Measurements from ENCODE around the gene LRFN5.
"Not testable (repeated sequence)": the region's sequence is repeated elsewhere in the genome, so short reads cannot be mapped to it uniquely, and the experiment has no call there.

Gene LRFN5

GRCh38 chr14:41641690-41642089, 35.0 kb downstream of the LRFN5 start:
- no peak for DNase-seq

- DNase-seq, result no peak
These were observed 35.7 kb downstream of the LRFN5 start for GRCh38 chr14:41642367-41642766.

- DNase-seq, result no peak
These were observed 36.1 kb downstream of the LRFN5 start for GRCh38 chr14:41642789-41643188.

GRCh38 chr14:41644606-41645005, 37.9 kb downstream of the LRFN5 start:
- DNase-seq, result no peak

- no peak for DNase-seq
These were observed 44.1 kb downstream of the LRFN5 start for GRCh38 chr14:41650802-41651201.

GRCh38 chr14:41654196-41654595, 47.5 kb downstream of the LRFN5 start:
- no peak for DNase-seq

- no peak for DNase-seq
These were observed 56.2 kb downstream of the LRFN5 start for GRCh38 chr14:41662780-41663472.

- DNase-seq, result no peak
These were observed 56.8 kb downstream of the LRFN5 start for GRCh38 chr14:41663473-41663850.

GRCh38 chr14:41666301-41666700, 59.6 kb downstream of the LRFN5 start:
- DNase-seq, result no peak

GRCh38 chr14:41668356-41668755, 61.7 kb downstream of the LRFN5 start:
- no peak for DNase-seq

GRCh38 chr14:41673601-41674000, 66.9 kb downstream of the LRFN5 start:
- DNase-seq, result not testable (repeated sequence)

- not testable (repeated sequence) for DNase-seq
These were observed 67.9 kb downstream of the LRFN5 start for GRCh38 chr14:41674511-41674971.

- no peak for DNase-seq
These were observed 92.8 kb downstream of the LRFN5 start for GRCh38 chr14:41699486-41699885.

- DNase-seq, result no peak
These were observed 111.9 kb downstream of the LRFN5 start for GRCh38 chr14:41718477-41719166.

- no peak for DNase-seq
These were observed 132.5 kb downstream of the LRFN5 start for GRCh38 chr14:41739203-41739602.

GRCh38 chr14:41743140-41743539, 136.5 kb downstream of the LRFN5 start:
- no peak for DNase-seq

GRCh38 chr14:41749429-41749828, 142.8 kb downstream of the LRFN5 start:
- no peak for DNase-seq

- not testable (repeated sequence) for DNase-seq
These were observed 143.9 kb downstream of the LRFN5 start for GRCh38 chr14:41750575-41750974.

GRCh38 chr14:41758011-41758665, 151.5 kb downstream of the LRFN5 start:
- no peak for DNase-seq

GRCh38 chr14:41761204-41761603, 154.5 kb downstream of the LRFN5 start:
- no peak for DNase-seq

GRCh38 chr14:41766772-41767171, 160.1 kb downstream of the LRFN5 start:
- no peak for DNase-seq

GRCh38 chr14:41773536-41774279, 167.0 kb downstream of the LRFN5 start:
- DNase-seq, result no peak

- DNase-seq, result no peak
These were observed 175.8 kb downstream of the LRFN5 start for GRCh38 chr14:41782511-41782910.

All from activated naive CD4-positive, alpha-beta T cell (primary cell).